Measurements from ENCODE around the gene PLB1.

The PLB1 gene

DNA sequence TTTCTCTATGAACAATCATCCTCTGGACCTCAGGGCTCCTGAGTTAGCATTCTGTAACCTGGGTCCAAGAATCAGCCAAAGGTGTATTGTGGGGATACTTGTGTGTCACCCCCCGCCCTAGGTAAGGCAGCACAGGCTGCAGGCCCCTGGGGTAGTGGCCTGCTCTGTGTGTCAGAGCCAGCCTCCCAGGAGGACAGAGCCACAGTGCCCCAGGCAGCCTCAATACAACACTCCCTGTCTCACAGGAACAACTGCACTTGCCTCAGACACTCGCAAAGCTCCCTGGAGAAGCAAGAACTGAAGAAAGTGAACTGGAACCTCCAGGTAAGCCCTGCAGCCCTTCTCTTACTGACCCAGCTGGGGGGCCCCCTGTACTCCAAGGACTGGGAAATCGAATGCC is 134.5 kb downstream of the PLB1 start:
- no peaks in the 10 kb centered on the region for H3K27me3 ChIP-seq (ENCODE audit: control insufficient read depth in 1 of 2, insufficient read depth in 2 of 2, low read length in 2 of 2)
- H3K9me3 ChIP-seq (ENCODE audit: control insufficient read depth in 2 of 2, low read length in 2 of 2): no peaks in the 10 kb centered on the region
- no peaks in the 10 kb centered on the region for H3K36me3 ChIP-seq (ENCODE audit: control insufficient read depth in 2 of 2, insufficient read depth in 2 of 2, low read length in 2 of 2)
- no peak overlapping the region for H3K4me3 ChIP-seq (ENCODE audit: low read length in 2 of 2)
- no peak overlapping the region for H3K9ac ChIP-seq (ENCODE audit: low read length in 2 of 2)
- H3K4me1 ChIP-seq (ENCODE audit: control insufficient read depth, insufficient read depth, low read length): peaks cover 65% of the 10 kb centered on the region
- H3K27ac ChIP-seq (ENCODE audit: low read length): peak overlapping the region; percentile 41

GRCh38 chr2:28631514-28632206 is 135.8 kb downstream of the PLB1 start:
- no peaks in the 10 kb centered on the region for H3K9me3 ChIP-seq (ENCODE audit: control insufficient read depth in 2 of 2, low read length in 2 of 2)
- H3K27me3 ChIP-seq (ENCODE audit: control insufficient read depth in 1 of 2, insufficient read depth in 2 of 2, low read length in 2 of 2): no peaks in the 10 kb centered on the region
- no peaks in the 10 kb centered on the region for H3K36me3 ChIP-seq (ENCODE audit: control insufficient read depth in 2 of 2, insufficient read depth in 2 of 2, low read length in 2 of 2)
- H3K4me3 ChIP-seq (ENCODE audit: low read length in 2 of 2): no peak overlapping the region
- no peak overlapping the region for H3K9ac ChIP-seq (ENCODE audit: low read length in 2 of 2)
- H3K27ac ChIP-seq (ENCODE audit: low read length): no peak overlapping the region
- H3K4me1 ChIP-seq (ENCODE audit: control insufficient read depth, insufficient read depth, low read length): peaks cover 66% of the 10 kb centered on the region

- no peak overlapping the region for H3K27ac ChIP-seq (ENCODE audit: low read length)
- no peaks in the 10 kb centered on the region for H3K27me3 ChIP-seq (ENCODE audit: control insufficient read depth in 1 of 2, insufficient read depth in 2 of 2, low read length in 2 of 2)
- no peak overlapping the region for H3K9ac ChIP-seq (ENCODE audit: low read length in 2 of 2)
- H3K4me1 ChIP-seq (ENCODE audit: control insufficient read depth, insufficient read depth, low read length): peaks cover 61% of the 10 kb centered on the region
- H3K9me3 ChIP-seq (ENCODE audit: control insufficient read depth in 2 of 2, low read length in 2 of 2): no peaks in the 10 kb centered on the region
- H3K36me3 ChIP-seq (ENCODE audit: control insufficient read depth in 2 of 2, insufficient read depth in 2 of 2, low read length in 2 of 2): no peaks in the 10 kb centered on the region
- H3K4me3 ChIP-seq (ENCODE audit: low read length in 2 of 2): no peak overlapping the region
Observed at GRCh38 chr2:28632791-28633190, 136.9 kb downstream of the PLB1 start.

DNA sequence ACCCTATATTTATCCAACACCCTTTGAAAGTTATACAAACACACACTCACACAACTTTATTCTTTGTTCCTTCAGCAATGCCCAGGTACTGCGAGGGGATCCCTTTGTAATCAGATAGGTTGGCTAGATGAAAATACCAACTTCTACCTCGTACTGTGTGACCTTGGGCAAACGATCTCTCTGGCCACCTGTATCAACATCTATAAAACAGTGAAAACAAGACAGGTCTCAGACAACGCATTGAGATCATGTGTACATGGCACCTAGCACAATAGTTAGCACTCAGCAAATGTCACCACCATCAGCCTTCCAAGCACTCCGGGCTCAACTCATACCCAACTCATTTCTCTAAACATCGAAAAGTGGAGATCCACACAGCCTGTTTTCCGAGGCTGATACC is 137.3 kb downstream of the PLB1 start:
- Histone ChIP-seq H3K4me1 (ENCODE audit: control insufficient read depth, insufficient read depth, low read length) (peaks cover 60% of the 10 kb centered on the region), H3K4me3 (ENCODE audit: low read length in 2 of 2) (no peak overlapping the region), H3K9ac (ENCODE audit: low read length in 2 of 2) (no peak overlapping the region), H3K27me3 (ENCODE audit: control insufficient read depth in 1 of 2, insufficient read depth in 2 of 2, low read length in 2 of 2) (no peaks in the 10 kb centered on the region), H3K9me3 (ENCODE audit: control insufficient read depth in 2 of 2, low read length in 2 of 2) (no peaks in the 10 kb centered on the region), H3K27ac (ENCODE audit: low read length) (no peak overlapping the region), H3K36me3 (ENCODE audit: control insufficient read depth in 2 of 2, insufficient read depth in 2 of 2, low read length in 2 of 2) (no peaks in the 10 kb centered on the region)

DNA sequence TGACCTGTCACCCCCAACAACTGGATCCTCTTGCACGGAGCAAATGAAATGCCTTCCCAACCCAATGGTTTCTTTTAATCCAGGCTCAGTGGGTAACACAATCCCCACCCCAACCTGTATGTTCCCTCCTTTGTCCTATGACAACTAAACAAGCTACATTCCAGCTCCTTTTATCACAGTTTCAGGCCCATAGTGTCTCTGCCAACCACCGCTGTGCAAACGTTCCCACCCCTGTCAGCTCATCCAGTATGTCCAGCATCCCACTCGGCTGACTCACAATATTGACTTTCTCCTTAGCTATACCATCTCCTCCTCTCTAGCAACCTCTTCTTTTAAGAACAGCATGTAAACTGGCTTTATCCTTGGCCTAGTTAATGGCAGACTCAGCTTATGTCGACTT is 137.9 kb downstream of the PLB1 start:
- Histone ChIP-seq H3K36me3 (ENCODE audit: control insufficient read depth in 2 of 2, insufficient read depth in 2 of 2, low read length in 2 of 2) (no peaks in the 10 kb centered on the region), H3K27ac (ENCODE audit: low read length) (peak overlapping the region; percentile 95)

GRCh38 chr2:28635191-28635611 is 139.3 kb downstream of the PLB1 start:
- peak overlapping the region; percentile 41 to 80 for H3K9ac ChIP-seq (ENCODE audit: low read length in 2 of 2)
- H3K4me1 ChIP-seq (ENCODE audit: control insufficient read depth, insufficient read depth, low read length): peaks cover 51% of the 10 kb centered on the region
- peak overlapping the region; percentile 95 for H3K27ac ChIP-seq (ENCODE audit: low read length)
- H3K36me3 ChIP-seq (ENCODE audit: control insufficient read depth in 2 of 2, insufficient read depth in 2 of 2, low read length in 2 of 2): no peaks in the 10 kb centered on the region
- peak overlapping the region in 1 of 2 donors; percentile 14 for H3K4me3 ChIP-seq (ENCODE audit: low read length in 2 of 2)
- H3K27me3 ChIP-seq (ENCODE audit: control insufficient read depth in 1 of 2, insufficient read depth in 2 of 2, low read length in 2 of 2): no peaks in the 10 kb centered on the region
- H3K9me3 ChIP-seq (ENCODE audit: control insufficient read depth in 2 of 2, low read length in 2 of 2): no peaks in the 10 kb centered on the region

More for the DNA sequence above, 137.9 kb downstream of the PLB1 start:
- H3K4me1 ChIP-seq (ENCODE audit: control insufficient read depth, insufficient read depth, low read length): peaks cover 56% of the 10 kb centered on the region
- no peaks in the 10 kb centered on the region for H3K9me3 ChIP-seq (ENCODE audit: control insufficient read depth in 2 of 2, low read length in 2 of 2)
- H3K4me3 ChIP-seq (ENCODE audit: low read length in 2 of 2): no peak overlapping the region
- H3K27me3 ChIP-seq (ENCODE audit: control insufficient read depth in 1 of 2, insufficient read depth in 2 of 2, low read length in 2 of 2): no peaks in the 10 kb centered on the region
- H3K9ac ChIP-seq (ENCODE audit: low read length in 2 of 2): no peak overlapping the region

DNA sequence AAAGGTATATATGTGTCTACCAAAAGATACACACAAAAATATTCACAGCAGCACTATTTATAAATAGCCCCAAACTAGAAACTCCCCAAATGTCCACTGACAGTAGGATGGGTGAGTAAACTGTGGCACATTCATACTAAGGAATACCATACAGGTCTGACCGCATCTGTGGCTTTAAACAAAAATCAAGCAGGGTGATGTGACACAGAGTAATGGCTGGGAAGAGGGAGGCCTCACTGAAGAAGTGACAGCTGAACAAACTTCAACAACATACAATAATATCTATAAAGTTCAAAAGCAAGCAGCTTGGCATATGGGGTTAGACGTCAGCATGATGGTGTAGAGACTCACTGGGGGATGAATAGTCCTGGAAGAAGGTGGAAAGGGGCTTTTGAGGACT is 140.6 kb downstream of the PLB1 start:
- H3K27ac ChIP-seq (ENCODE audit: low read length): peak overlapping the region; percentile 95
- peaks cover 49% of the 10 kb centered on the region for H3K4me1 ChIP-seq (ENCODE audit: control insufficient read depth, insufficient read depth, low read length)
- H3K36me3 ChIP-seq (ENCODE audit: control insufficient read depth in 2 of 2, insufficient read depth in 2 of 2, low read length in 2 of 2): no peaks in the 10 kb centered on the region
- H3K9me3 ChIP-seq (ENCODE audit: control insufficient read depth in 2 of 2, low read length in 2 of 2): no peaks in the 10 kb centered on the region
- no peaks in the 10 kb centered on the region for H3K27me3 ChIP-seq (ENCODE audit: control insufficient read depth in 1 of 2, insufficient read depth in 2 of 2, low read length in 2 of 2)
- no peak overlapping the region for H3K4me3 ChIP-seq (ENCODE audit: low read length in 2 of 2)
- H3K9ac ChIP-seq (ENCODE audit: low read length in 2 of 2): peak overlapping the region; percentile 41 to 58

- Histone ChIP-seq H3K27ac (ENCODE audit: low read length) (peak overlapping the region; percentile 95), H3K4me1 (ENCODE audit: control insufficient read depth, insufficient read depth, low read length) (peaks cover 45% of the 10 kb centered on the region), H3K27me3 (ENCODE audit: control insufficient read depth in 1 of 2, insufficient read depth in 2 of 2, low read length in 2 of 2) (no peaks in the 10 kb centered on the region), H3K9me3 (ENCODE audit: control insufficient read depth in 2 of 2, low read length in 2 of 2) (no peaks in the 10 kb centered on the region), H3K4me3 (ENCODE audit: low read length in 2 of 2) (peak overlapping the region in 1 of 2 donors; percentile 3), H3K36me3 (ENCODE audit: control insufficient read depth in 2 of 2, insufficient read depth in 2 of 2, low read length in 2 of 2) (no peaks in the 10 kb centered on the region), H3K9ac (ENCODE audit: low read length in 2 of 2) (peak overlapping the region in 1 of 2 donors; percentile 42)
Observed at GRCh38 chr2:28637066-28638047, 141.5 kb downstream of the PLB1 start.

DNA sequence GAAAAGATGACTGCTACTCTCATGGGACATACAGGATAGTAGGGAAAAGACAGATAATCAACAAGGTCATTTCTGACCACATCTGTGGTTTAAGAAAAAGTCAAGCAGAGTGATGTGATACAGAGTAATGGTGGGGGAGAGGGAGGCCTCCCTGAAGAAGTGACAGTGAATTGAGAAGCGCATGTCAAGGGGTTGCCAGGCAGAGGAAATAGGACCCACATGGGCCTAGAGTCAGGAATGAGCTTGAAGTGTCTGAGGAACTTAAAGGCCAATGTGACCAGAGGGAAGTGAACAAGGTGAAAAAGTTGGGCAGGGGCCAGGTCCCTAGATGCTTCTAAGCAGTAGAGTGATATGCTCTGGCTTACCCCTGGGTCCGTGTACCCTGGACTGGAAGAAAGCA is 142.2 kb downstream of the PLB1 start:
- peaks cover 46% of the 10 kb centered on the region for H3K4me1 ChIP-seq (ENCODE audit: control insufficient read depth, insufficient read depth, low read length)

DNA sequence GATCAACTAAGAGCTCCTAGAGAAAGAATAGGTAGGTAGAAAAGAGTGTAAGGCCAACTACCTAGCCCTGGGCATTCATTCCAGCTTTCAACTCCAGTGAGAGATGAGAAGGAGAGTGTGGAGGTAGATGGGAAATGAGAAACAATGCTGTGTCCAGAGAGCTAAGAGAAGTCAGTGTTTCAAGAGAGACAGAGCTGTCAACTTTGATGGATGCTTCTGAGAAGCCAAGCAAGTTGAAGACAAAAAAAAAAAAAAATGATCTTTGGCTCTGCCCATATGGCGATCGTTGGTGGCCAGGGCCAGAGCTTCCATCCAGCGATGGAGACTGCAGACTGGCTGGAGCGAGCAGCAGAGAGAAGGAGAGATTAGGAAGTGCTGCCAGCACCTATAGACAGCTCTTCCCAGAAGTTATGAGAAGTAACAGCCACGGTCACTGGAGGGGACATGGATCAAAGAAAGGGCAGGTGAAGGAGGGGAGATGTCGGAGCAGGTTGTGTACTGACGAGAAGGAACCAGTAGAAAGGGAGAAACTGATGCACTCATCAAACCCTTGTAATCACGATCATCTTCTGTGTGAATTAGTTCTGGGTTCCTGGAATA is 143.3 kb downstream of the PLB1 start:
- Histone ChIP-seq H3K9ac (ENCODE audit: low read length in 2 of 2) (no peak overlapping the region), H3K4me1 (ENCODE audit: control insufficient read depth, insufficient read depth, low read length) (peaks cover 46% of the 10 kb centered on the region), H3K9me3 (ENCODE audit: control insufficient read depth in 2 of 2, low read length in 2 of 2) (no peaks in the 10 kb centered on the region), H3K27me3 (ENCODE audit: control insufficient read depth in 1 of 2, insufficient read depth in 2 of 2, low read length in 2 of 2) (no peaks in the 10 kb centered on the region), H3K27ac (ENCODE audit: low read length) (no peak overlapping the region), H3K36me3 (ENCODE audit: control insufficient read depth in 2 of 2, insufficient read depth in 2 of 2, low read length in 2 of 2) (no peaks in the 10 kb centered on the region), H3K4me3 (ENCODE audit: low read length in 2 of 2) (no peak overlapping the region)

More for the DNA sequence above, 142.2 kb downstream of the PLB1 start:
- Histone ChIP-seq H3K9me3 (ENCODE audit: control insufficient read depth in 2 of 2, low read length in 2 of 2) (no peaks in the 10 kb centered on the region), H3K9ac (ENCODE audit: low read length in 2 of 2) (no peak overlapping the region), H3K27me3 (ENCODE audit: control insufficient read depth in 1 of 2, insufficient read depth in 2 of 2, low read length in 2 of 2) (no peaks in the 10 kb centered on the region), H3K4me3 (ENCODE audit: low read length in 2 of 2) (peak overlapping the region in 1 of 2 donors; percentile 8), H3K27ac (ENCODE audit: low read length) (peak overlapping the region; percentile 46), H3K36me3 (ENCODE audit: control insufficient read depth in 2 of 2, insufficient read depth in 2 of 2, low read length in 2 of 2) (no peaks in the 10 kb centered on the region)
